Sigmoid colon (tissue), 4 donors: ENCODE measurements around the gene SLC51B.

Experiments
- EP300 ChIP-seq, 4 donors: sonication (generic); formaldehyde crosslinking; IDR thresholded peaks; one replicate each; pipeline ENCODE4 v1.6.1; 2017; ENCODE audit warnings: antibody characterized with exemption in 4 of 4
- POLR2A ChIP-seq, 2 donors: fragments of 450-650 bp; IDR thresholded peaks; one replicate each; pipeline ENCODE4 v1.6.1; 2016; ENCODE audit warnings: antibody characterized with exemption in 2 of 2, mild to moderate bottlenecking in 2 of 2, moderate library complexity in 2 of 2
- POLR2AphosphoS5 ChIP-seq, 4 donors: sonication (generic); formaldehyde crosslinking; IDR thresholded peaks; one replicate each; pipeline ENCODE4 v1.6.1; 2017; ENCODE audit warnings: antibody characterized with exemption in 4 of 4
- TF ChIP-seq, protein P1 (sequence below), 4 experiments: fragments of 450-650 bp in 3 of 4; fragments of 200-600 bp in 1 of 4; IDR thresholded peaks; one replicate each; pipeline ENCODE4 v1.5.1; 2016 to 2019; ENCODE audit warnings: antibody characterized with exemption in 4 of 4, mild to moderate bottlenecking in 3 of 4, moderate library complexity in 2 of 4

DNA sequence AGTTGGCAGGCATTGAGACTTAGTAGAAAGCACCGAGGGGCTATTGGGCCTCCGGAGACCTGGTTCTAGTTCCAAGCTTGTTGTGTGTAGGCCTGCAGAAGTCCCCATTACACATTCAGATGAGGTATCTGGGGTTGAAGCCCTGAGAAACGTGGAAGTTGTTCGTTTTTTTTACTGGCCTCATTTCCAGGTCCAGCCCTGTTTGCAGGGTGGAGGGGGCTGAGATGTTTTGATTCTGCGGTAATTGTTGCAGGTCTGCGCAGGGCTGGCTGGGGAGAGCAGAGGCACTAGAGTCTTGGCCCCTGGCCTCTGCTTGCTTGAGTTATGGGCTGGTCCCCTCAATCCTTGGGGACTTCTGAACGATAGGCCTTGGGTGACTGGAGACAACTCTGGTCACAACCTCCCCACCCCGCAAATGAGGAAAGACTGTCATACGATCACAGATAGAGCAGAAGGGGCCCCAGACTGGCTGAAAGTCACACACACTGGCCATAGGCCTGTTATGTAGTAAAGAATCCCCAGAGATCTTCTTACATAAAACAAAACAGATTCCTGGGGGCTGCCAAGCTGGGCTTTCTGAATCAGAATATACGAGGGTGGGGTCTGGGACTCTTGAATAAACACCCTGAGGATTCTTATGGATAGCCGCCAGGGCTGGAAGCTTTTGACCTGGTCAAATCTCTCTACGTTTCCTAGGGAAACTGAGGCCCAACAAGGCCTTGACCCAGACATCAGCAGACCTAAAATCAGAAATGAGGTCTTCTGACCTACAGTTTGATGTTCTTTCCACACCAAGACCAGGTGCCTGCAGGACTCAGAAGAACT lies 47.0 kb downstream of the SLC51B start:
- no peak for TF ChIP-seq POLR2A (IDR thresholded peaks at IDR 0.05)
- TF ChIP-seq, protein P1, sequence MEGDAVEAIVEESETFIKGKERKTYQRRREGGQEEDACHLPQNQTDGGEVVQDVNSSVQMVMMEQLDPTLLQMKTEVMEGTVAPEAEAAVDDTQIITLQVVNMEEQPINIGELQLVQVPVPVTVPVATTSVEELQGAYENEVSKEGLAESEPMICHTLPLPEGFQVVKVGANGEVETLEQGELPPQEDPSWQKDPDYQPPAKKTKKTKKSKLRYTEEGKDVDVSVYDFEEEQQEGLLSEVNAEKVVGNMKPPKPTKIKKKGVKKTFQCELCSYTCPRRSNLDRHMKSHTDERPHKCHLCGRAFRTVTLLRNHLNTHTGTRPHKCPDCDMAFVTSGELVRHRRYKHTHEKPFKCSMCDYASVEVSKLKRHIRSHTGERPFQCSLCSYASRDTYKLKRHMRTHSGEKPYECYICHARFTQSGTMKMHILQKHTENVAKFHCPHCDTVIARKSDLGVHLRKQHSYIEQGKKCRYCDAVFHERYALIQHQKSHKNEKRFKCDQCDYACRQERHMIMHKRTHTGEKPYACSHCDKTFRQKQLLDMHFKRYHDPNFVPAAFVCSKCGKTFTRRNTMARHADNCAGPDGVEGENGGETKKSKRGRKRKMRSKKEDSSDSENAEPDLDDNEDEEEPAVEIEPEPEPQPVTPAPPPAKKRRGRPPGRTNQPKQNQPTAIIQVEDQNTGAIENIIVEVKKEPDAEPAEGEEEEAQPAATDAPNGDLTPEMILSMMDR (IDR thresholded peaks at IDR 0.05): no peak
- no peak for TF ChIP-seq POLR2AphosphoS5 (IDR thresholded peaks at IDR 0.05)
- TF ChIP-seq EP300 (IDR thresholded peaks at IDR 0.05): no peak
